Eye (tissue), 1 donor: ENCODE results near the gene ADPRM.
"Not testable (repeated sequence)": the region's sequence is repeated elsewhere in the genome, so short reads cannot be mapped to it uniquely, and the experiment has no call there.

Source experiments
- DNase-seq: peaks from one replicate; pipeline ENCODE4 v3.0.0-alpha.2; 2015

ADPRM gene, protein sequence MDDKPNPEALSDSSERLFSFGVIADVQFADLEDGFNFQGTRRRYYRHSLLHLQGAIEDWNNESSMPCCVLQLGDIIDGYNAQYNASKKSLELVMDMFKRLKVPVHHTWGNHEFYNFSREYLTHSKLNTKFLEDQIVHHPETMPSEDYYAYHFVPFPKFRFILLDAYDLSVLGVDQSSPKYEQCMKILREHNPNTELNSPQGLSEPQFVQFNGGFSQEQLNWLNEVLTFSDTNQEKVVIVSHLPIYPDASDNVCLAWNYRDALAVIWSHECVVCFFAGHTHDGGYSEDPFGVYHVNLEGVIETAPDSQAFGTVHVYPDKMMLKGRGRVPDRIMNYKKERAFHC

DNA sequence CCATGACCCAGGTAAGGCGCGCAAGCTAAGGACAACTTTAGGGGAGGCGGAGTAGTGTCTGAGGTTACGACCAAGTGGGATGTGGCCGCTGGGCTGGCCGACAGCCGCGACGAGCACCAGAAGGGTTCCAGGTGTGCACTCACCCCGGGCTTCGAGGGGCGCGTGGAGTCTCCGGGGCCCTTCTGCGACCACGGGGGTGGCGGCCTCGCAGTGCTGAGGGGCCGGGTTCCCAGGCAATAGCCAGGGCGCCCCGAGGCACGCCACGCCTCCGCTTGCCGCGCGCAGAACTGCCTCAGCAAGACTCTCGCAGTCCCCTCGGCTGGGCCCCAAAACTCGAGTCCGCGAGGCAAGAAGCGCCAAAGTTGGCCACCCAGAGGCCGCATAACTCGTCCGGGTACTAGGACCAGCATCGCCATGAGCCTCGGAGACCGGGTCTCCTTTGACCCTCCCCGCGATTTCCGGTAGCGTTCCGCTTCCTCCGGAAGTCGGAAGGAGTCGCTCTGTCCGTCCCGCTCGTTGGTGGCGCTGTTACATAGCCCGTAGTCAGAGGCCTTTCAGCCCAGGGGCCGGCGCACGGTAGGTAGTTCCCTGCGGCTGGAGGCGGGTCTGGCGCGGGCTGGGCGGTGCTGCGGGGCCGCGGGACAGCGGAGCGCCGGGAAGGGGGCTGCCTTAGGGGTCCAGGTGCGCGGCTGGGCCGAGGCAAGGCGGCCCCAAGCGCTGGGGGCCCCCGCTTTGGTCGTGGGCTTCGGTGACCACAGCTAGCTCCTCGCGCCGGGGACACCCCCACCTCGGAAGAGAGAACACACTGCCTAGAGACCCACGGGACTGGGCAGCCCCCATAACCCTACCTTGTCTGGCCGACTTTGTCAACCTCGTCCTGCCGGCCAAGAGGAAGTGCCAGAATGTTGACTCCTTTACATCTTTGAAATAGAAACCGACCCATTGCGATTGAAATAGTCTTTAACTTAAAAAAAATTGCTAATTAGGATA lies at the start of gene ADPRM, which contains the start of gene SCO1:
ADPRM (plus strand) TSS at position 503 of the 990 bp plus-strand sequence. CDS start 7,333 bp downstream, outside the sequence.
SCO1 (minus strand) TSS at position 442 of the 990 bp plus-strand sequence; CDS start at position 416, 26 bp downstream.
- peak; percentile 97 for DNase-seq

DNA sequence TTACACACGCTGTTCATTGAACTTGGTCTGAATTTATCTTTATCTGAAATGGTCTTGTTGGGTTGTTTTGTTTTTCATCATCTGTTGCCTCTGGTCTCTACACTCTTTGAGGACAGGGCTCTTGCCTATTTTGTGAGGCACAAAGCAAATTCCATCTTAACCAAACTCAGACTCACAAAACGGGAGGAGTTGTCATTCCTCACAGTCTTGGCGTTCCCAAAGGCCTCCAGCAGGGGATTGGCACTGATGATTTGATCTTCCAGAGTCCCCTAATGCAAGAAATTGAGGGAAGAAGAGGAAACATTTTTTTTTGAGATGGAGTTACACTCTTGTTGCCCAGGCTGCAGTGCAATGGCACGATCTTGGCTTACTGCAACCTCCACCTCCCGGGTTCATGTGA lies 49.0 kb upstream of the ADPRM start:
- no peak for DNase-seq

GRCh38 chr17:10648956-10649355 lies 48.4 kb upstream of the ADPRM start:
- no peak for DNase-seq

DNA sequence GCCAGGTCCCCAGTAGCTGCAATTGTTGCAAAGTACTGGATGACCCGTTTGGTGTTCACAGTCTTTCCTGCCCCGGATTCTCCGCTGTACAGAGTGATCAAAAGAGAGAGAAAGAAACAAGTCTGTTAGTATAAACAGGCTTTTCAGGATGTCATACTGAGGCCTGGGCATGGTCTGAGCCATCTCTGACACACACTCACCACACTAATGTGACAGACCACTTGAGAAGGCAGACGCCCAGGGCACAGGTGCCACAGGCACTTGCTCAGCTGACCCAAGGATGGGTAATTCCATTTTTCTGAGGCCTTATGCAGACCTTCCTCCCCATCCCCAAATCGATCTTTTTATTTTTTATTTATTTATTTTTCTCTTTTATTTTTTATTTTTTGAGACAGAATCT lies 47.8 kb upstream of the ADPRM start:
- no peak for DNase-seq

GRCh38 chr17:10651927-10652326 lies 45.5 kb upstream of the ADPRM start:
- no peak for DNase-seq

- DNase-seq, result no peak
Measured at GRCh38 chr17:10652984-10653659, 44.3 kb upstream of the ADPRM start.

GRCh38 chr17:10653987-10654386 lies 43.4 kb upstream of the ADPRM start:
- no peak for DNase-seq

GRCh38 chr17:10657148-10657547 lies 40.2 kb upstream of the ADPRM start, which contains the start of gene MYH3:
MYH3 (minus strand) TSS chr17:10657309; CDS start chr17:10655064, 2,245 bp downstream.
- peak; percentile 15 for DNase-seq

DNA sequence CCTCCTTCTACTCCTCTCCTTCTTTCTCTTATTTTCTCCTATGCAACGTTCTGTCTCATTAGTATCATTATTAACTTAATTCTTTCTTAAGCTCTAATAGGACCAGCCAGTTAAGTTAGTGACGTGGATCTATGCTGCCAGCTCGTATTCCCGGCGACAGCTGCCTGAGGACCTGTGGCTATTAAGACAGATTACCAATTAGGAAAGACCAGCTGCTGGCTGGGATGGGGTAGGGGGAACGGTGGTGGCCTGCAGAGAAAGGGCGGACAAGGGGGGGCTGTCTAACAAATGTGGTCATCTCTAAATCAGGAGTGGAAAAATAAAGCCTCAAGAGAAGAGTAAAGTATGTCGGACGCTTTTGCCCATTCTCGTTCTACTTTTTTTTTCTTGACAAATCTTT lies 39.5 kb upstream of the ADPRM start:
- peak; percentile 83 for DNase-seq

- DNase-seq, result peak; percentile 15
Measured at GRCh38 chr17:10661437-10661836, 36.0 kb upstream of the ADPRM start.

DNA sequence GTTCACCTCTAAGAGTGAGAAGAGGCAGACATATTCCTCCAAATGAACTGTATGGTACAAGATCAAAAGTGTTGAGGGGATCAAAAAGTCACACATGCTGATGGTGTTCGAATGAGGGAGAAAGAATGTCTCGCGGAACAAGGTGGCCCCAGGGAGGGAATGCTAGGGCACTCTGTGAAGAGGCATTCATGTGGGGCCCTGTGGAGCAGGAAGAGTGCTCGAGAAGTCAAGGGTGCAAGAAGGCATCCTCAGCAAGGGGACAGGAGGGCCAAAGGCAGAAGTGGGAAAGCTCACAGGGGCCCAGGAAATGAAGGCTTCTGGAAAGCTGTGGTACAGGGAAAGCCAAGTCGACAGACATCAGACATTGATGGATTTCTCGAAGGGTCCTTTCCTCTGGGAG lies 34.2 kb upstream of the ADPRM start:
- no peak for DNase-seq

- no peak for DNase-seq
Measured at GRCh38 chr17:10664571-10664970, 32.8 kb upstream of the ADPRM start.

- DNase-seq, result no peak
Measured at GRCh38 chr17:10666906-10667305, 30.5 kb upstream of the ADPRM start.

DNA sequence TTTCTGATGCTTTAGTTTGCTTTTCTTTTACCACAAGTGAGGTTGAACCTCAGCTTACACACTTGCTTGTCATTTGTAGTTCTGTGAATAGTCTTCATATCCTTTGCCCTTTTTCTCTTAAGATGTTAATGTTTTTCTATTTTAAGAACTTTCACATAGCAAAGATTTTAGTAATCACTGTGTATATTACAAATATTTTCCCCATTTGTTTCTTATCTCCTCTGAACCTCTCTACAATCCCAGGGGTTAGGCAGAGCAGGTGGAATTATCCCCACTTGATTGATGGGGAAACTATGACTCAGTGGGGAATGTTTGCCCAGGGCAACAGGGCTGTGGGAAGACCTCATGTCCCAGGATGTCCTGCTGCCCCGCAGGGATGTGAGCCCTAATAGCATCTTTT lies 28.6 kb upstream of the ADPRM start:
- no peak for DNase-seq

GRCh38 chr17:10673312-10673711 lies 24.1 kb upstream of the ADPRM start:
- no peak for DNase-seq

DNA sequence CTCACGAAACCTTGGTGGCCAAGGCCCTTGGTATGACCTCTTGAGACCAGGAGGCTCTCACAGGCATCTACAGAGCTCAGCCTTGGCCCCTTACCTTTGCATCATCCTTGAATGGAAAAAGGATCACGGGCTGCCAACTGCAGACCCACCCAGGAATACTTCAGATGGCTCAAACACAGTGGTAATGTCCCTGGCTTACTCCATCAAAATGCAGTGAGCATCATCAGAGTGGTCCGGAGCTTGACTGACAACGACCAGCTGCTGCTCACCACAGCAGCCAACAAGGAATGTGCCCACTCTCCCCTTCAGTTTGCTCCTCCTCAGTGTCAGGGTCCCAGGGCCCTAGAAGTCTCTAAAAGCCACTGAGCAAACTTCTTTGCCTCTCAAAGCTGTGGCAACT lies 22.7 kb upstream of the ADPRM start:
- DNase-seq, result no peak

DNA sequence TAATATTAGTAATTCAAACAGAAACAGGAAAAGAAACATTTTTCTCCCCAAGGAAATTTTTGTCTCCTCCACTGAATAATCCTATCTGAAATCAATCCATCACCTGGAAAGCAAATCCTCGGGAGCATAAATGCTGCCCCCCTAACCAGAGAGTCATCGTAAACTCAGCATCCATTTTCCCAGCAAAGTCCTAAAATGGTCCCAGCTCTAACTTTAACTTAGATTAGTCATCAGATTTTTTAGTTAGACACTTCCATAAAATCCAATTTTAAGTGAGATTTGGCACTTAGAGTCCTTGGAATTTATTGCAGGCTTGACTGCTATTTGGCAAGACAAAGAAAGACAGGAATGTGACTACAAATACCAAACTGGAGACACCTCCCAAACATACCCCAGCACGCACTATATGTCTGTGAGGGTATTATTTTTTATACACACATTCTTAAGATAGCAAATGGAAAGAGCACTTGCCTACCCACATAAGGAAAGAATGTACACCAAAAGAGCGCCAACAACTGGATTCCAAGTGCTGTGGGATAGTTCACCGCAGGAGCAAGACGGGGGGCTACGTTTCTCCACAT lies 15.4 kb upstream of the ADPRM start:
- no peak for DNase-seq

- DNase-seq, result peak; percentile 35
Measured at GRCh38 chr17:10683853-10684252, 13.5 kb upstream of the ADPRM start.

- DNase-seq, result no peak
Measured at GRCh38 chr17:10687499-10687898, 9.9 kb upstream of the ADPRM start.

DNA sequence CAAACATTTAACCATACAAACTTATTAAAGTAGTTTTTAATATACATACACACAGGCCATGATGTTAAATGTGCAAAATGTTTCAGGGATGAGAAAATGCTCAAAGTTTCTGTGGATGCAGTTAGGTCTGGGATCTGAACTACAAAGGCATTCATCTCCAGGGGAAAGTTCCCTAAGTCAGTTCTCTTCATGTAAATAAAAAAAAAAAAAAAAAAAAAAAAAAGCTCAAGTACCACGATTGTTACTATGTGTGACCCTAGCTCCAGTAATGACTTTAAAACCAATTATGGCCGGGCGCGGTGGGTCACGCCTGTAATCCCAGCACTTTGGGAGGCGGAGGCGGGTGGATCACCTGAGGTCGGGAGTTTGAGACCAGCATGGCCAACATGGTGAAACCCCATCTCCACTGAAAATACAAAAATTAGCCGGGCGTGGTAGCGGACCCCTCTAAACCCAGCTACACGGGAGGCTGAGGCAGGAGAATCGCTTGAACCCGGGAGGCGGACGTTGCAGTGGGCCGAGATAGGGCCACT lies 1.5 kb upstream of the ADPRM start:
- DNase-seq, result not testable (repeated sequence)

GRCh38 chr17:10698096-10698818 lies 863 bp downstream of the ADPRM start:
- DNase-seq, result no peak

DNA sequence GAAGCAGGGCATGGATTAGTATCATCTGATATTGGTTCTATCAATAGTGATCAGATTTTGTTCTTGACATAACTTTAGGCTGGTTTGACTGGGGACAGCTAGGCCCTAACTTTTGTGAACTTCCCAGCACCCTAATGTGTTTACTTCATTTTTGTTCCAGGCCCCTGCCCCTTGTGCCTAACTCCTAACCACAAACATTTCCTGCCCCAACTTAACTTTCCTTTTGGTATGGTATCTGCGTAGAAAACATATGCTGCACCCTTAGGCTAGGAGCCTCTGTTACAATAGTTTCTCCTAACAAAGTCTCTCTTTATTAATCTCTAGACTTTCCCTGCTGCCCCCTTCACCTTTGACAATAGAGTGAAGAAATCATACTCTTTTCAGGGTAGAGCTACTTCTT lies 2.5 kb downstream of the ADPRM start:
- no peak for DNase-seq
